Measurements from ENCODE around the gene DOCK8.

Gene DOCK8

DNA sequence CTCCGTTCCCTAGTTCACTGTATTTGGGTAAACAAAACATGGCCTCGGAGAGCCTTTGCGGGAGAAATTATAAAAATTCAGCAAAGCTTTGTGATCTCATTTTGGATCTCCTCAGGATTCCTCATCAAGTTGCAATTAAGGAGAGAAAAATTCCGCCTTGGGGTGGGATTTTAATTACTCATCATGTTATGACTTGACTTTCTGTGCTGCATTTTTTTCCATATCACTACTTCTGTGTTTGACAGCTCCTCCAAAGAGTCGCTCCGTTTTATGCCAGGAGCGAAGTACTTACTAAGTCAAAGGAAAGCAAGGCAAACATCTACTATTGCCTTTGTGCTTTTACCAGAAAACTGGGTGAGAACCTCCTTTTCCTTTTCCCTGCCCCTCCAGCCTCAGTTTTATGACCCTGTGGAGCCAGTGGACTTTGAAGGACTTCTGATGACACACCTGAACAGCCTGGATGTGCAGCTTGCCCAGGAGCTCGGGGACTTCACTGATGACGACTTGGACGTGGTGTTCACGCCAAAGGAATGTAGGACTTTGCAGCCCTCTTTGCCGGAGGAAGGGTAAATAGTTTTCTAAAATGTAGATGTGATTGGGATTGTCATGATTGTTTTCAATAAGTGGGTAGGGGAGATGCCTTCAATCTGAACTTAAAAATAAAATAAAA is 71.5 kb downstream of the DOCK8 start:
- no peak overlapping the region for H2AFZ ChIP-seq (ENCODE audit: low read depth, low read length)
- H3K4me3 ChIP-seq (ENCODE audit: low read length): no peak overlapping the region
- no peaks in the 10 kb centered on the region for H3K27me3 ChIP-seq (ENCODE audit: insufficient read depth, low read length)
- H3K4me1 ChIP-seq (ENCODE audit: insufficient read depth, low read length): no peaks in the 10 kb centered on the region
- H3K36me3 ChIP-seq (ENCODE audit: insufficient read depth, low read length): no peaks in the 10 kb centered on the region
- H3K9me3 ChIP-seq (ENCODE audit: low read length): no peaks in the 10 kb centered on the region

DNA sequence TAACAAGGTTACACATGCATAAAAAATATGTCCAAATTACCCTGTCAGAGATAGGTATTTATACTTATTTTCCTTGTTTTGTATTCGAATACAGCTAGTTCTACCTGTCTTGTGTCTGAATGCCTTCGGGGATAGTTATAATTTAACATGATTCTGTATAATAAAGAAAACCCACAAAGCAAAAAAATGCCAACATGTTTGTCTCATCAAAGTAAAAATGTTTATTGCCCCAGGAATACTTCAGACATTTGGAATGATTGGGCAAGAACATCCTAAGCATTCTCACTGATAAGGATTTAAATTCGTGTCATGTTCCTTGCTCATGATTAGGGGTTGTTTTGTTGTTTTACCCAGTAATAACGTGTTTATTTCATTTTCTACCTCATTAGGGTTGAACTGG is 74.5 kb downstream of the DOCK8 start:
- Histone ChIP-seq H3K27me3 (ENCODE audit: insufficient read depth, low read length) (no peaks in the 10 kb centered on the region), H2AFZ (ENCODE audit: low read depth, low read length) (no peak overlapping the region), H3K4me1 (ENCODE audit: insufficient read depth, low read length) (no peaks in the 10 kb centered on the region), H3K9me3 (ENCODE audit: low read length) (no peaks in the 10 kb centered on the region), H3K4me3 (ENCODE audit: low read length) (no peak overlapping the region), H3K36me3 (ENCODE audit: insufficient read depth, low read length) (no peaks in the 10 kb centered on the region)

DNA sequence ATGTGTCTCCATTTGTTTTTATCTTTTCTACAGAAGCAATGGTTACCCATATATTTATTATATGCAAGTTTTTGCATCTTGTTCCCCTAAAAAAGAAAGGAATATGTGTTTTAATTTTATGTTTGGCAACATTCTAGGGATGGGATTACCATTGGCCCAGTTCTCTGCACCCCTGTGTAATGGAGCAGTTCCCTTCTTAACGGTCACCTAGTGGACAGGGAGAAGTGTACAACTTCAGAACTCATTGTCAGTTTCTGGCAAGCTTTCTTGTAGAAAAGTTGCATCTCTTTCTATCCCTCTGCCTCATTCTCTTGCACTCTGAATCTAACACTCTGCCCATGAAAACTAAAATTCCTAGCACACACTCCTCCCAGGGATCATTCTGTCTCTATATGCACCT is 78.2 kb downstream of the DOCK8 start:
- Histone ChIP-seq H3K4me3 (ENCODE audit: low read length) (no peak overlapping the region), H3K27me3 (ENCODE audit: insufficient read depth, low read length) (no peaks in the 10 kb centered on the region), H3K9me3 (ENCODE audit: low read length) (no peaks in the 10 kb centered on the region), H3K36me3 (ENCODE audit: insufficient read depth, low read length) (no peaks in the 10 kb centered on the region), H3K4me1 (ENCODE audit: insufficient read depth, low read length) (no peaks in the 10 kb centered on the region), H2AFZ (ENCODE audit: low read depth, low read length) (no peak overlapping the region)

DNA sequence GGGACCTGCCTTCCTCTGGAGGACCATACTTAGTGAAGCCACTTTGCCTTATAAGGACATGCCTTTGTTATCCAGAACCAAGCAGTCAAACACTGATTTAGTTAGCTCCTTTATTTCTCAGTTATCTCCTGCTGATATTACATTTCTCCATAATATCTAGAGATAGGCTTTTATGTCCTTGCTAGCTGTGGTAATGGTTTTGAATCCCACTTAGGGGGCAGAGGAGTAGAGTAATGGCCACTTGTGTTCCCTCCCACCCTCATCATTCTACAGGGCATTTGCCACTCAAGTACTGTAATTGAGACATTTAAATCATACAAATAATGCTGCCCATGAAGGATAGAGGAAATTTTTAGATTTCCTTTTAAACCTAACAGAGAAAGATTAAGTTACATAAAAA is 80.9 kb downstream of the DOCK8 start:
- Histone ChIP-seq H3K4me3 (ENCODE audit: low read length) (no peak overlapping the region), H3K9me3 (ENCODE audit: low read length) (no peaks in the 10 kb centered on the region), H3K27me3 (ENCODE audit: insufficient read depth, low read length) (no peaks in the 10 kb centered on the region), H2AFZ (ENCODE audit: low read depth, low read length) (no peak overlapping the region), H3K4me1 (ENCODE audit: insufficient read depth, low read length) (no peaks in the 10 kb centered on the region), H3K36me3 (ENCODE audit: insufficient read depth, low read length) (no peaks in the 10 kb centered on the region)

DNA sequence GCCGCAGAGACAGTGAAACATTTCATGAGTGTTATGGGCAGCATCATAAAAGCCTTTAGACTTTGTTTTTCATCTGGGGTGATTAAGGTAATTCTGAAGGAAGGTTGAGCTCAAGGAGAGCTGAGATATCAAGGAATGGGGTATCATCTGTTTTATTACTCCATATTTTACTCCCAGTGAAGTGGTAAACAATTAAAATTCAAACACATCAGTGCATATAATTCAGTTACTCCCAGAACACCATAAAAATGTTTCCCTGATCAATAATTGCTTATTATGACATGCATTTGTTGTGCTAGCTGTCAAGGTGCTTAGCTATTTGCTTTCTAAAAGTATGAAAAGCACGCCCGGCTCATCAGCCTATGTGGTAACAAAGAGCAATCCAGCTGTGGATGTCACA is 81.7 kb downstream of the DOCK8 start:
- no peaks in the 10 kb centered on the region for H3K9me3 ChIP-seq (ENCODE audit: low read length)
- no peak overlapping the region for H2AFZ ChIP-seq (ENCODE audit: low read depth, low read length)
- no peak overlapping the region for H3K4me3 ChIP-seq (ENCODE audit: low read length)
- no peaks in the 10 kb centered on the region for H3K4me1 ChIP-seq (ENCODE audit: insufficient read depth, low read length)
- H3K27me3 ChIP-seq (ENCODE audit: insufficient read depth, low read length): no peaks in the 10 kb centered on the region
- no peaks in the 10 kb centered on the region for H3K36me3 ChIP-seq (ENCODE audit: insufficient read depth, low read length)

DNA sequence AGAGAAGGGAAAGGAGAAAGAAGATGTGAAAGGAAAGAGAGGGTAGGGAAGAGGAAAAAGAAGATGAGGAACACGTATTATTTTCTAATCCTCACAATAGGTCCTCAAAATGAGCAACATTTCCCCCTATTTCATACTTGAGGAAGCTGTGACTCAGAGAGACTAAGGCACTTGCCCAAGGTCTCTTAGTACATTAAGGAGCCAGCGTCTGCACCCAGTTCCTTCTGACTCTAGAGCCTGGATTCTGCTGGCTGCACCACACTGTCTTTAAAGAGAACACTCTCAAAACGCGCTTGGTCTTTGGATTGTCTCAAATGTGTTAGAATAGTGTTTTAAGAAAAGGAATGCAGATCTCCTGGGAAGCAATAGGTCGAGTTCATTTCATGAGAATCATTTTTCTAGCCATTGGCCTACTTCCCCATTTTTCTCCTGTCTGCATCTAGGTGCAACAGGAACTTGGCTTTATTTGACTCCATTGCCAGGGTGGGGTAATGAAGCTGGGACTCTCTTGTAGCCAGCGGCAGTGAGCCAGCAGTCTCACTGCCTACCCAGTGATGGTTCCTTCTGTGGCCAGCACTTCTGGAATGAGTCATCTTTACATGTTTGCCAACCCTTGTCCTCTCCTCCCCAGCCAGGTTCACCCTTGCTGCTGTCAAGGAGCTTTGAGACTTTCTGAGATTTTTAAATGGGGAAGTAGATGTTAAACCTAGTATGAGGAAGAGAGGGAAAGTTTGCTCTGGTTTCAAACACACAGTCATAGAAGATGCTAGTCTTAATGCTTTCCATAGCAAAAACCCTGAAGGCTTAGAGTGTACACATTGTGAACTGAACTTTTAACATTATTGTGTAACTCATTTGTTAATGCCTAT is 82.7 kb downstream of the DOCK8 start:
- Histone ChIP-seq H2AFZ (ENCODE audit: low read depth, low read length) (no peak overlapping the region), H3K4me3 (ENCODE audit: low read length) (no peak overlapping the region), H3K9me3 (ENCODE audit: low read length) (no peaks in the 10 kb centered on the region), H3K27me3 (ENCODE audit: insufficient read depth, low read length) (no peaks in the 10 kb centered on the region), H3K36me3 (ENCODE audit: insufficient read depth, low read length) (no peaks in the 10 kb centered on the region), H3K4me1 (ENCODE audit: insufficient read depth, low read length) (no peaks in the 10 kb centered on the region)

DNA sequence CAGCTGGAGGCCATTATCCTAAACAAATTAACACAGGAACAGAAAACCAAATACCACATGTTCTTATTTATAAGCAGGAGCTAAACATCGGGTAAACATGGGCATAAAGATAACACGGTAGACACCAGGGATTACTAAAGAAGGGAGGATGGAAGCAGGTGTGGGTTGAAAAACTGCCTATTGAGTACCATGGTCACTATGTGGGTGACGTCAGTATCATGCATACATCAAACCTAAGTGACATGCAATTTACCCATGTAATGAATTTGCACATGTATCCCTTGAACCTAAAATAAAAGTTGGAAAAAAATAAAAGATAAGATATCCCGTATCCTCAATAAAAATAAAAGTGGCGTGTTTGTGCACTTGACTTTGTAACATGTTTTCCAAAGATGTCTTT is 88.8 kb downstream of the DOCK8 start:
- H3K36me3 ChIP-seq (ENCODE audit: insufficient read depth, low read length): no peaks in the 10 kb centered on the region
- no peaks in the 10 kb centered on the region for H3K27me3 ChIP-seq (ENCODE audit: insufficient read depth, low read length)
- H3K4me1 ChIP-seq (ENCODE audit: insufficient read depth, low read length): no peaks in the 10 kb centered on the region
- no peak overlapping the region for H2AFZ ChIP-seq (ENCODE audit: low read depth, low read length)
- no peaks in the 10 kb centered on the region for H3K9me3 ChIP-seq (ENCODE audit: low read length)
- no peak overlapping the region for H3K4me3 ChIP-seq (ENCODE audit: low read length)

DNA sequence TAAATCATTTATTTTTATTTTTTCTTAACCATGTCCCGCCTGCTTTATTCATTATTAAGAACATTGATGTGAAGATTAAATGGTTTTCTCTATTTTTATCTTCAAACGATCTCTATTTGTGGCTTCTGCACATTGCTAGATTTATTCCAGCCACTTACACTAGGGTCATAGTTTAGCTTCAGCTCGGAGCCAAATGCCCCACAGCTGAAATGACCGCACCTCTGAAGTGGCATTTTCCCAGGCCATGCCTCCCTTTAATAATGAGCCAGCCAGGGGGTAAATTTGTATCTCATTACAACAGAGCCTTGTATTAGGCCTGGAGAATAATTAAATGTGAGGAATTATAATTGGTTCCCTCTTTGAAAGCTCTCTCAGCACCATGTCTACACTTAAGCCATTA is 89.4 kb downstream of the DOCK8 start:
- no peak overlapping the region for H3K4me3 ChIP-seq (ENCODE audit: low read length)
- no peaks in the 10 kb centered on the region for H3K9me3 ChIP-seq (ENCODE audit: low read length)
- no peaks in the 10 kb centered on the region for H3K36me3 ChIP-seq (ENCODE audit: insufficient read depth, low read length)
- no peak overlapping the region for H2AFZ ChIP-seq (ENCODE audit: low read depth, low read length)
- no peaks in the 10 kb centered on the region for H3K4me1 ChIP-seq (ENCODE audit: insufficient read depth, low read length)
- no peaks in the 10 kb centered on the region for H3K27me3 ChIP-seq (ENCODE audit: insufficient read depth, low read length)

DNA sequence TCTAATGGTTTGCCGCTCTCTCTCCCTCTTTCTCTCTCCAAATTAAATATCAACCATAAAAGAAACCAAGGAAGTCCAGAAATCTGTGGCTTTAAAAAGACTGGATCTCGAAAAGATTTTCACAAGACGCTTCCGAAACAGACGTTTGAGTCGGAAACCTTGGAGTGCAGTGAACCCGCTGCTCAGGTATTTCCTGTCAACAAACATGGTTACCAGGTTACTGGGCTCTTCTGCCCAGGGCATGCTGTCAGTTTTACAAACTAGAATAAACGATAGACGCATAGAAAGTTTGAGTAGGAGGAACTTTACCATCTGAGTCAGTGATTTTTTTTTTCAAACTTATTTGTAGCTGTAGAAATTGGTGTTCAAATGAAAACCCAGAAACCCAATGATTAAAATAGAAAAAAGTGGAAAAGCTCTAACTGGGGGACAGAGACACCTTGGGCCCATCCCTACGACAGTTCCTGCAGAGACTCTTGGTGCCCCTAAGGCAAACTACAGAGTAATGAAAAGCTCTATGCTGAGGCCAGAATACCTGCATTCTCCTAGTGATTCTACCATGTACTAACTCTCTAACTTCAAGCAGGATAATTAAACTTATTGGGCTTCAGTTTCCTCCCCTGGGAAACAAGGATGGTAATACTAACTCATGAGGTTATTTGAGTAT is 90.0 kb downstream of the DOCK8 start:
- Histone ChIP-seq H3K4me1 (ENCODE audit: insufficient read depth, low read length) (no peaks in the 10 kb centered on the region), H3K27me3 (ENCODE audit: insufficient read depth, low read length) (no peaks in the 10 kb centered on the region), H3K36me3 (ENCODE audit: insufficient read depth, low read length) (no peaks in the 10 kb centered on the region), H2AFZ (ENCODE audit: low read depth, low read length) (no peak overlapping the region), H3K9me3 (ENCODE audit: low read length) (no peaks in the 10 kb centered on the region), H3K4me3 (ENCODE audit: low read length) (no peak overlapping the region)

DNA sequence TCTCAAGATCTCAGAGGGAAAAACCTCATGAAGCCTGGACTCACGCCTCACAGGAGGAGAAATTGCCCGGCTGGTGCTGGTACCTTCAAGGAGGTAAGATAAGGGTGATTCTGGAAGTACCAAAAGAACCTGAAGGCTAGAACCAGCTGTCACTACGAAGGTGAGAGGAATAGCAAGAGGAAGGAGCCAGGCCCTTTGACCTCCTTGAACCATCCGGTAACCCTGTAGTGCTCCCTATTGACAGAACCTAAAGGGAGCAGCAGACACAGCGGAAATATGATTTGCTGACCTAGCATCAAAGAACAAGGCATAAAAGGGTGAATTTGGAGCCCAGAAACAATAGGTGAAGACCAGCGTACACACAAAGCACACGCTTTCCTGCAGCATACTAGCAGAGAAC is 92.2 kb downstream of the DOCK8 start:
- no peaks in the 10 kb centered on the region for H3K27me3 ChIP-seq (ENCODE audit: insufficient read depth, low read length)
- H3K4me3 ChIP-seq (ENCODE audit: low read length): no peak overlapping the region
- H2AFZ ChIP-seq (ENCODE audit: low read depth, low read length): no peak overlapping the region
- no peaks in the 10 kb centered on the region for H3K9me3 ChIP-seq (ENCODE audit: low read length)
- peaks cover 2% of the 10 kb centered on the region for H3K4me1 ChIP-seq (ENCODE audit: insufficient read depth, low read length)
- H3K36me3 ChIP-seq (ENCODE audit: insufficient read depth, low read length): no peaks in the 10 kb centered on the region

DNA sequence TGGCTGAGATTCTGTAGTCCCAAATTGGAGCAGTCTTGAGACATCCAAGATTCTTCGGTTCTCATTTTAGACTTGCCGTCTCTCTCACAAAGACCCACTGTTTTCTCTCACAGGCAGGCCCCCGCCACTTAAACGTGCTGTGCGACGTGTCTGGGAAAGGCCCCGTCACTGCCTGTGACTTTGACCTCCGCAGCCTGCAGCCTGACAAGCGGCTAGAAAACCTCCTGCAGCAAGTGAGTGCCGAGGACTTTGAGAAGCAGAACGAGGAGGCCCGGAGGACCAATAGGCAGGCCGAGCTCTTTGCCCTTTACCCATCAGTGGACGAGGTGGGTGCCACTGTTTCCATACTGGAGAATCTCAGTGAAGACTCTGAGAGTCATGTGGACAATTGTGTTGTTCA is 97.2 kb downstream of the DOCK8 start:
- Histone ChIP-seq H3K4me3 (ENCODE audit: low read length) (no peak overlapping the region), H3K9me3 (ENCODE audit: low read length) (no peaks in the 10 kb centered on the region), H3K4me1 (ENCODE audit: insufficient read depth, low read length) (peaks cover 3% of the 10 kb centered on the region), H3K27me3 (ENCODE audit: insufficient read depth, low read length) (peaks cover 7% of the 10 kb centered on the region), H2AFZ (ENCODE audit: low read depth, low read length) (no peak overlapping the region), H3K36me3 (ENCODE audit: insufficient read depth, low read length) (no peaks in the 10 kb centered on the region)

DNA sequence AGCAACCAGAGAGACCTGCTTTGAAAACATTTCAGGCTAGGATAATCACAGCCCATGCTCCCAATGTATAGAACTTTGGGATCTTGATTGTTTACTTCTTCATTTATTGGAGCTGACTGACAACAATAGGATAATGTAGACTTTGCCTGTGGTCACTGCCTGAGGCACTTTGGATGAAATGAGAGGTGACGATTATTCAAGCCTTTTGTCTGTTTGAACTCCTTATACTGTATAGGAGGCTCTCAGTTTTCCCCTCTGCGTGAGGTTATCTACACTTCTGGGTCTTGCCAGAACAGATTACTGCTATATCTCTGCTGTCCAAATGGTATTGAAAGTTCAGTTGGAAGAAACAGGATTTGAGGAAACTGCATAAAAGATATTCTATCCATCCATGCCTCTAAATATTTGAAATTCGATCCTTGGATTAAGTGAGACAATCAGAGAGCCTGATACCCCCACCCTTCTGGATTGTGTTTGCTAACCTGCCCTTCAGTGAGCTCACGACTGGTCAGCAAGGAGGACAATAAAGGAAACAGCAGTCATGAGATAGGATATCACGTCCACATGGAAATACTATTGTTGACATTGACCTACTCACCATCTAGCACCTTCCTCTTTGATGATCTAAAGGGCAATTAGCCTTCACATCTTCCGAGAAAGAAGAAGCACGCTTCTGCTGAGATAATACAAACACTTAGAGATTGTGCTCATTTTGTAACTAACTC is 98.1 kb downstream of the DOCK8 start:
- peaks cover 3% of the 10 kb centered on the region for H3K4me1 ChIP-seq (ENCODE audit: insufficient read depth, low read length)
- H2AFZ ChIP-seq (ENCODE audit: low read depth, low read length): no peak overlapping the region
- H3K27me3 ChIP-seq (ENCODE audit: insufficient read depth, low read length): peaks cover 7% of the 10 kb centered on the region
- no peak overlapping the region for H3K4me3 ChIP-seq (ENCODE audit: low read length)
- H3K9me3 ChIP-seq (ENCODE audit: low read length): no peaks in the 10 kb centered on the region
- no peaks in the 10 kb centered on the region for H3K36me3 ChIP-seq (ENCODE audit: insufficient read depth, low read length)

Measured in neuron (in vitro differentiated cells).